GM18499 (cell line): ENCODE data around the gene ADAR.
"Not testable (repeated sequence)": the region's sequence is repeated elsewhere in the genome, so short reads cannot be mapped to it uniquely, and the experiment has no call there.

ENCODE experiments used
- ATAC-seq: cut with Tn5 transposase; IDR thresholded peaks from one replicate; pipeline ENCODE4 v1.9.1; 2021; ENCODE audit warnings: moderate number of reproducible peaks; ENCODE audit not compliant: insufficient read depth, unreplicated experiment

Gene ADAR

GRCh38 chr1:154607609-154608396 is at the start of gene ADAR:
TSS of gene ADAR (minus strand) at chr1:154608186. CDS start at chr1:154608006, 180 bp downstream.
- ATAC-seq, result peak; percentile 63

- no peak for ATAC-seq
Measured at GRCh38 chr1:154657556-154657955, 49.6 kb upstream of the ADAR start.

GRCh38 chr1:154652893-154653292 is 44.9 kb upstream of the ADAR start:
- no peak for ATAC-seq

GRCh38 chr1:154644724-154645123 is 36.7 kb upstream of the ADAR start:
- ATAC-seq, result not testable (repeated sequence)

- no peak for ATAC-seq
Measured at GRCh38 chr1:154641534-154641933, 33.5 kb upstream of the ADAR start.

GRCh38 chr1:154639876-154640275 is 31.9 kb upstream of the ADAR start:
- ATAC-seq, result no peak

- ATAC-seq, result no peak
Measured at GRCh38 chr1:154635171-154635570, 27.2 kb upstream of the ADAR start.

- ATAC-seq, result no peak
Measured at GRCh38 chr1:154629675-154630073, 21.7 kb upstream of the ADAR start.

GRCh38 chr1:154629061-154629674 is 21.2 kb upstream of the ADAR start:
- no peak for ATAC-seq

GRCh38 chr1:154628121-154628405 is 20.1 kb upstream of the ADAR start:
- no peak for ATAC-seq

GRCh38 chr1:154627257-154628120 is 19.5 kb upstream of the ADAR start:
- ATAC-seq, result no peak

- no peak for ATAC-seq
Measured at GRCh38 chr1:154626456-154627256, 18.7 kb upstream of the ADAR start.

- no peak for ATAC-seq
Measured at GRCh38 chr1:154624746-154625643, 17.0 kb upstream of the ADAR start.

GRCh38 chr1:154623358-154623757 is 15.4 kb upstream of the ADAR start:
- no peak for ATAC-seq

GRCh38 chr1:154622503-154623039 is 14.6 kb upstream of the ADAR start:
- ATAC-seq, result no peak

GRCh38 chr1:154621875-154622274 is 13.9 kb upstream of the ADAR start:
- ATAC-seq, result no peak

- no peak for ATAC-seq
Measured at GRCh38 chr1:154620751-154621150, 12.8 kb upstream of the ADAR start.

GRCh38 chr1:154619181-154619948 is 11.4 kb upstream of the ADAR start:
- ATAC-seq, result no peak
